Thyroid gland (tissue), 4 donors: ENCODE data around the gene ZZZ3. TPM values are rescaled to one million over a fixed set of nuclear protein-coding genes. Genes with fewer than 3 reads are reported as not detected.

Source experiments
- DNase-seq, 2 donors: peaks; one replicate each; pipeline ENCODE4 v3.0.0-alpha.2; 2019
- H3K27ac ChIP-seq, 3 donors: fragments of 200-600 bp; sonication (generic); 1 replicate in 2 of 3; 2 replicates in 1 of 3; pipeline ENCODE4 v1.5.1; 2016 to 2019; ENCODE audit warnings: mild to moderate bottlenecking in 1 of 3, moderate library complexity in 1 of 3
- H3K27me3 ChIP-seq: fragments of 200-600 bp; sonication (generic); one replicate; pipeline ENCODE4 v1.5.1; 2019
- H3K36me3 ChIP-seq, 2 donors: fragments of 200-600 bp; sonication (generic); one replicate each; pipeline ENCODE4 v1.5.1; 2016 to 2019
- H3K4me1 ChIP-seq, 2 donors: fragments of 200-600 bp; sonication (generic); one replicate each; pipeline ENCODE4 v1.5.1; 2017 to 2019
- H3K4me3 ChIP-seq, 3 donors: fragments of 200-600 bp; sonication (generic); replicated peaks in 1 of 3; 1 replicate in 2 of 3; 2 replicates in 1 of 3; pipeline ENCODE4 v1.5.1; 2016; ENCODE audit warnings: mild to moderate bottlenecking in 1 of 3
- H3K9me3 ChIP-seq: fragments of 200-600 bp; sonication (generic); one replicate; pipeline ENCODE4 v1.5.1; 2017
- CTCF ChIP-seq, 6 experiments: fragments of 200-600 bp in 3 of 6; fragments of 450-650 bp in 3 of 6; sonication (generic) in 3 of 6; IDR thresholded peaks; one replicate each; pipeline ENCODE4 v1.5.1; 2016 to 2019; ENCODE audit warnings: antibody characterized with exemption in 6 of 6, mild to moderate bottlenecking in 2 of 6, inconsistent platforms in 1 of 6, moderate library complexity in 1 of 6
- POLR2A ChIP-seq, 2 donors: fragments of 450-650 bp; IDR thresholded peaks; one replicate each; pipeline ENCODE4 v1.6.1; 2017; ENCODE audit warnings: antibody characterized with exemption in 2 of 2, mild to moderate bottlenecking in 2 of 2, moderate library complexity in 1 of 2
- WGBS, 2 donors: methylation state at CpG; one replicate each; pipeline ENCODE4 v1.1.5; 2017; 5-methylcytosine and 5-hydroxymethylcytosine counted together
- intact Hi-C: fragments of 100-400 bp; cut with DNase I; formaldehyde crosslinking; loops from one replicate; pipeline ENCODE4 v1.15.1; 2023
- total RNA-seq, 4 donors: library from RNA; depleted of rRNA; stranded (reverse); fragments of >200 nt; gene quantifications; one replicate each; pipeline ENCODE4 v1.2.3, GENCODE V29; 2016

Gene ZZZ3
- total RNA-seq, 4 donors from 2014 or later: 114 to 178 (median 118) TPM

- TF ChIP-seq CTCF (IDR thresholded peaks at IDR 0.05) (no peak), POLR2A (IDR thresholded peaks at IDR 0.05) (no peak)
- H3K4me3 ChIP-seq: no peak overlapping the region
- H3K36me3 ChIP-seq: no peaks in the 10 kb centered on the region
- DNase-seq: no peak
- intact Hi-C loops: no loop called here
- H3K27ac ChIP-seq: no peak overlapping the region
- peaks cover 4 to 5% of the 10 kb centered on the region in 2 donors for H3K4me1 ChIP-seq
- 84 to 87% methylated on average over 5 of the region's 5 CpGs for WGBS, 2 donors
- no peaks in the 10 kb centered on the region for H3K9me3 ChIP-seq
- no peaks in the 10 kb centered on the region for H3K27me3 ChIP-seq
Measured at GRCh38 chr1:77671836-77672235, 10.6 kb downstream of the ZZZ3 start.

GRCh38 chr1:77670330-77670729 is 12.1 kb downstream of the ZZZ3 start:
- intact Hi-C loops: no loop called here
- H3K4me1 ChIP-seq: peaks cover 4 to 12% of the 10 kb centered on the region in 2 donors
- TF ChIP-seq CTCF (IDR thresholded peaks at IDR 0.05) (no peak), POLR2A (IDR thresholded peaks at IDR 0.05) (no peak)
- WGBS, 2 donors: 95 to 98% methylated on average over 7 of the region's 7 CpGs
- DNase-seq: no peak
- H3K36me3 ChIP-seq: no peaks in the 10 kb centered on the region
- H3K9me3 ChIP-seq: no peaks in the 10 kb centered on the region
- H3K27me3 ChIP-seq: no peaks in the 10 kb centered on the region
- H3K27ac ChIP-seq: no peak overlapping the region
- H3K4me3 ChIP-seq: no peak overlapping the region

- Histone ChIP-seq H3K4me1 (peaks cover 4 to 24% of the 10 kb centered on the region in 2 donors), H3K9me3 (no peaks in the 10 kb centered on the region), H3K36me3 (no peaks in the 10 kb centered on the region), H3K4me3 (no peak overlapping the region), H3K27ac (no peak overlapping the region), H3K27me3 (no peaks in the 10 kb centered on the region)
- intact Hi-C loops: no loop called here
- WGBS, 2 donors: 13 to 27% methylated on average over 1 of the region's 1 CpG
- no peak for TF ChIP-seq POLR2A (IDR thresholded peaks at IDR 0.05)
- TF ChIP-seq CTCF (IDR thresholded peaks at IDR 0.05): no peak
- no peak for DNase-seq
Measured at GRCh38 chr1:77668924-77669449, 13.5 kb downstream of the ZZZ3 start.

- Histone ChIP-seq H3K27ac (peak overlapping the region in 1 of 3 donors; percentile 34), H3K27me3 (no peaks in the 10 kb centered on the region), H3K4me3 (no peak overlapping the region), H3K9me3 (no peaks in the 10 kb centered on the region), H3K36me3 (no peaks in the 10 kb centered on the region), H3K4me1 (peaks cover 11 to 30% of the 10 kb centered on the region in 2 donors)
- TF ChIP-seq CTCF (IDR thresholded peaks at IDR 0.05): no peak
- no peak for TF ChIP-seq POLR2A (IDR thresholded peaks at IDR 0.05)
- DNase-seq: no peak
- intact Hi-C loops: no loop called here
- 85% methylated on average over 3 of the region's 3 CpGs for WGBS, 2 donors
Measured at GRCh38 chr1:77664939-77665516, 17.4 kb downstream of the ZZZ3 start.

GRCh38 chr1:77661696-77662095 is 20.8 kb downstream of the ZZZ3 start:
- WGBS, 2 donors: 83 to 90% methylated on average over 4 of the region's 4 CpGs
- intact Hi-C loops: no loop called here
- Histone ChIP-seq H3K27ac (no peak overlapping the region), H3K36me3 (no peaks in the 10 kb centered on the region), H3K4me3 (no peak overlapping the region), H3K9me3 (no peaks in the 10 kb centered on the region), H3K27me3 (no peaks in the 10 kb centered on the region), H3K4me1 (peaks cover 7 to 24% of the 10 kb centered on the region in 2 donors)
- TF ChIP-seq POLR2A (IDR thresholded peaks at IDR 0.05) (no peak), CTCF (IDR thresholded peaks at IDR 0.05) (no peak)
- no peak for DNase-seq
